ENCODE results near the gene ZC3H13.

DNA sequence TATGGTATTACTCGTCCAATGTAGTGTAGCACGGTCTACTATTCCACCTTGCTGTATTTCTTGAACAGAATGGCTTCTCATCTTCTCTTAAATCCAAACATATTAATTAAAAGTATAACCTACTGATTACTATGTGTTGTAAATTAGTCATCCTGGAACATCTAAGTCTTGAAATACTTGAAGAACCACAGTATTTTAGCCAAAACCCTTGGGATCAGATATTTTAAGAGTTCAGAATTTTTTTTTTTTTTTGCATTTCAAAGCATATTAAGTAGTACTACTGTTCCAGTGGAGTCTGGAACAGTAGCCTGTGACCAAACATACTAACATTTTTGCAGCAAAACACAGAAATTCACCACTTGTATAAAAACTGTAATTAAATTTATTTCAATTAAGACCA lies 30.1 kb downstream of the ZC3H13 start:
- TF ChIP-seq, protein P1, sequence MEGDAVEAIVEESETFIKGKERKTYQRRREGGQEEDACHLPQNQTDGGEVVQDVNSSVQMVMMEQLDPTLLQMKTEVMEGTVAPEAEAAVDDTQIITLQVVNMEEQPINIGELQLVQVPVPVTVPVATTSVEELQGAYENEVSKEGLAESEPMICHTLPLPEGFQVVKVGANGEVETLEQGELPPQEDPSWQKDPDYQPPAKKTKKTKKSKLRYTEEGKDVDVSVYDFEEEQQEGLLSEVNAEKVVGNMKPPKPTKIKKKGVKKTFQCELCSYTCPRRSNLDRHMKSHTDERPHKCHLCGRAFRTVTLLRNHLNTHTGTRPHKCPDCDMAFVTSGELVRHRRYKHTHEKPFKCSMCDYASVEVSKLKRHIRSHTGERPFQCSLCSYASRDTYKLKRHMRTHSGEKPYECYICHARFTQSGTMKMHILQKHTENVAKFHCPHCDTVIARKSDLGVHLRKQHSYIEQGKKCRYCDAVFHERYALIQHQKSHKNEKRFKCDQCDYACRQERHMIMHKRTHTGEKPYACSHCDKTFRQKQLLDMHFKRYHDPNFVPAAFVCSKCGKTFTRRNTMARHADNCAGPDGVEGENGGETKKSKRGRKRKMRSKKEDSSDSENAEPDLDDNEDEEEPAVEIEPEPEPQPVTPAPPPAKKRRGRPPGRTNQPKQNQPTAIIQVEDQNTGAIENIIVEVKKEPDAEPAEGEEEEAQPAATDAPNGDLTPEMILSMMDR (IDR thresholded peaks at IDR 0.05; ENCODE audit: insufficient read depth, low read length, poor library complexity, severe bottlenecking) = no peak
- no peak for TF ChIP-seq EZH2phosphoT487 (conservative IDR thresholded peaks at IDR 0.05; ENCODE audit: low read length)

Data from SU-DHL-6 (cell line).